Kidney epithelial cell (primary cell): ENCODE measurements around the gene ZBTB44. TPM values are rescaled to one million over a fixed set of nuclear protein-coding genes. Genes with fewer than 3 reads are reported as not detected.
"Not testable (repeated sequence)": the region's sequence is repeated elsewhere in the genome, so short reads cannot be mapped to it uniquely, and the experiment has no call there.

Source experiments
- DNase-seq: peaks from one replicate; pipeline ENCODE4 v3.0.0-alpha.2; 2010; ENCODE audit warnings: low read depth
- H3K27me3 ChIP-seq: 2 replicates; pipeline ENCODE4 v1.6.0; 2011; ENCODE audit warnings: low read length; ENCODE audit not compliant: control insufficient read depth, insufficient read depth
- H3K36me3 ChIP-seq: 2 replicates; pipeline ENCODE4 v1.5.1; 2011; ENCODE audit warnings: low read length; ENCODE audit not compliant: control insufficient read depth, insufficient read depth
- H3K4me3 ChIP-seq: 2 replicates; pipeline ENCODE4 v1.5.1; 2011; ENCODE audit warnings: low read depth, mild to moderate bottlenecking, control low read depth, low read length
- CTCF ChIP-seq: IDR thresholded peaks from 2 replicates; pipeline ENCODE4 v1.5.1; 2011; ENCODE audit warnings: mild to moderate bottlenecking, moderate library complexity, low read length, control low read depth, inconsistent platforms; ENCODE audit not compliant: insufficient read depth, poor library complexity, severe bottlenecking
- total RNA-seq: library from RNA; depleted of rRNA; stranded (reverse); fragments of >200 nt; gene quantifications from 2 replicates; pipeline ENCODE4 v1.2.3, GENCODE V29; 2015

The ZBTB44 gene
- total RNA-seq, 1 donor from 2014 or later: 18.8 TPM

DNA sequence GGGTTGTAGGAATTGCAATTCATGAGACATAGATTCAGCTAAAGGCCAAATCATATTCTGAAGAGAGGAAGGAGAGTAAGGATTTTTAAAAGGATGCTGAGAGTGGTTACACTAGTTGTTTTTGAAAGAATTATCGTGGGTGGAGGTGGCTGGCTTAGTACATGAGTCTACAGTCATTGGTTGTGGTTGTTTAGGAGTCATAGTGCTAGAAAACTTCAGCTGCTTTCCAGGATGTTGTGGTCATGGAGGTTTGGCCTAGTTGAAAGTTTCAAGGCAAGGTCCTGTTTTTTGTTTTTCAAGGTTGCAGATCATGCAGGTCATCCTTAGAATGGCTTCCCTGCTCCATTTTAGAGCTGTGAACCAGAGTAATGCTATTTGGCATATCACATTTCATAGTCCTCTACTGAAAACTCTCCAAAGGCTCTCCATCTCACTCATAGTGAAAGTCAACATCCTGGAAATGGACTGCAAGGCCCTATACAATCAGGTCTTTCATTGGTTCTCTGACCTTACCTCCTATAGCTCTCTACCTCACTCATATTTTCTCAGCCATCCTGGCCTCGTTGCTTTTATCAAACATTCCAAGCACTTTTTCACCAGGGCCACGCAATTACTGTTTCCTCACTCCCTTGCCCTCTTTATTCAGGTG, 26.1 kb upstream of the ZBTB44 start:
- H3K4me3 ChIP-seq: no peak overlapping the region
- no peaks in the 10 kb centered on the region for H3K36me3 ChIP-seq
- no peak for DNase-seq
- no peaks in the 10 kb centered on the region for H3K27me3 ChIP-seq
- TF ChIP-seq CTCF: no peak

GRCh38 chr11:130338667-130339066, 23.9 kb upstream of the ZBTB44 start:
- Histone ChIP-seq H3K36me3 (no peaks in the 10 kb centered on the region), H3K4me3 (no peak overlapping the region), H3K27me3 (no peaks in the 10 kb centered on the region)
- no peak for TF ChIP-seq CTCF
- DNase-seq: no peak

DNA sequence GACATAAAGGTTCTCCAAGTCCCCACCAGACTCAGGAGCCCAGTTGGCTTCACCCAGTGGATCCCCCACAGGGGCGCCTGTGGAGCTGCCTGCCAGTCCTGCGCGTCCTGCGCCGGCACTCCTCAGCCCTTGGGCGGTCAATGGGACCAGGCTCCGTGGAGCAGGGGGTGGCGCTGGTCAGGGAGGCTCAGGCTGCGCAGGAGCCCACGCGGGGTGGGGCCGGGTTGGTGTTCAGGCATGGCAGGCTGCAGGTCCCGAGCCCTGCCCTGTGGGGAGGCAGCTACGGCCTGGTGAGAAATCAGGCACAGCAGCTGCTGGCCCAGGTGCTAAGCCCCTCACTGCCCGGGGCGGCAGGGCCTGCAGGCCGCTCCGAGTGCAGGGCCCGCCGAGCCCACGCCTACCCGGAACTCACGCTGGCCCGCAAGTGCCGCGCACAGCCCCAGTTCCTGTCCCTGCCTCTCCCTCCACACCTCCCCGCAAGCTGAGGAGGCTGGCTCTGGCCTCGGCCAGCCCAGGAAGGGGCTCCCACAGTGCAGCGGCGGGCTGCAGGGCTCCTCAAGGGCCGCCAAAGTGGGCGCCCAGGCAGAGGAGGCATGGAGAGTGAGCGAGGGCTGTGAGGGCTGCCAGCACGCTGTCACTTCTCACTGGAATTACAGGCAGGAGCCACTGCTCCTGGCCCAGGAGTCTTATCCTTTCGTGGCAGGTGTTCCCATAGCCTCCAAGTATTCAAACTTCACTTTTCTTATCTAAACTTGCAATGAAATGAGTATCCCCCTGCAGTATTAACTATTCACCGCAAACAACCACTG, 22.8 kb upstream of the ZBTB44 start:
- no peak for TF ChIP-seq CTCF
- H3K36me3 ChIP-seq: no peaks in the 10 kb centered on the region
- no peak for DNase-seq
- no peaks in the 10 kb centered on the region for H3K27me3 ChIP-seq
- H3K4me3 ChIP-seq: no peak overlapping the region

GRCh38 chr11:130331397-130331796, 16.7 kb upstream of the ZBTB44 start:
- not testable (repeated sequence) for DNase-seq, H3K36me3 ChIP-seq, H3K27me3 ChIP-seq, H3K4me3 ChIP-seq

DNA sequence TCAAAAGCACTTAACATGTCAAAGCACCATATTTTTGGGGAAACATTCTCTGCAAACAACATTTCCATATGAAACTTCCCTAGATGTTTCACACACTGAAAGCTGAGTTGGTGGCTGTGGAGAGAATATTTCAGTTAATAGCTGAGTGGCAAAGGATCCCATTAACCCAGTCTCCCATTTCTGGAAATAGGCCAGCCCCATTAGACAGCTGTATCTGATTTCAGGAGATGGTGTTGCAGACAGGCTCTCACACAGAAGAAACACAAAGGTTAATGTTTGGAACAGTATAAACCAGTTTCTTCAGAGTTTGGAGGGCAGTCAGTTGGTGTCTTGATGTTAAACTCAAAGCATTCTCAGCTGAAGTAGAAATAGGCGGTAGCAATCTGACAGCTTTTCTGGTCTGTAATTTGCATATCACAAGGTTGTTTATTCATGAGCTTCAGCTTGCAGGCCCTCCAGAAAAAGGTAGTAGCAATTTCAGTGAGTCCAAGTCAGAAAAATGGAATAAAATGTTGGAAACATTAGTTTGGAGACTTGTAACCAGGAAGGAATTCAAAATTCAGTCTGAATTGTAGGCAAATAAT, 15.5 kb upstream of the ZBTB44 start:
- no peaks in the 10 kb centered on the region for H3K27me3 ChIP-seq
- no peak for TF ChIP-seq CTCF
- H3K4me3 ChIP-seq: no peak overlapping the region
- no peak for DNase-seq
- H3K36me3 ChIP-seq: no peaks in the 10 kb centered on the region

GRCh38 chr11:130328420-130328819, 13.7 kb upstream of the ZBTB44 start:
- TF ChIP-seq CTCF: no peak
- DNase-seq: no peak
- Histone ChIP-seq H3K27me3 (no peaks in the 10 kb centered on the region), H3K36me3 (no peaks in the 10 kb centered on the region), H3K4me3 (no peak overlapping the region)
